AG08396 (cell line): ENCODE results near the gene SPAG5.

Experiments
- DNase-seq: peaks from one replicate; pipeline ENCODE4 v3.0.0; 2012; ENCODE audit warnings: low spot score, mixed read lengths

SPAG5 gene

GRCh38 chr17:28573966-28574480, 24.8 kb downstream of the SPAG5 start:
- DNase-seq: no peak

DNA sequence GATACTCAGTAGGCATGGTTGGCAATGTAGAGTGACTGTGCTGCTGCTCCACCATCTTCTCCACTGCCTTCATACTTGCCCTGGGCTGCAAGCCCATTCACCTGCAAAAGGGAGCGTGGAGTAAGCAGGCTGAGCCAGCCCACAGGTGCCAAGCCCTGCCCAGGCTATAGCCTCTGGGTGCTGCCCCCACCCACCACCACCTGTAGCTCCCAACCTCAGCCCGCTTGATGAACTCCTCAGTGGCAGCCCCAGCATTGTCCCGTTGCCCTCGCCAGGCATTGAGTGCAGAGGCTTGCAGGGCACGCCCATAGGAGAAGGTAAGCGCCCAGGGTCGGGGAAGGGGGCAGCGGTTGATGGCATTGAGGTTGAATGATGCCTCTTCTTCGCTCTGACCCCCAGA, 25.3 kb downstream of the SPAG5 start:
- DNase-seq: no peak

DNA sequence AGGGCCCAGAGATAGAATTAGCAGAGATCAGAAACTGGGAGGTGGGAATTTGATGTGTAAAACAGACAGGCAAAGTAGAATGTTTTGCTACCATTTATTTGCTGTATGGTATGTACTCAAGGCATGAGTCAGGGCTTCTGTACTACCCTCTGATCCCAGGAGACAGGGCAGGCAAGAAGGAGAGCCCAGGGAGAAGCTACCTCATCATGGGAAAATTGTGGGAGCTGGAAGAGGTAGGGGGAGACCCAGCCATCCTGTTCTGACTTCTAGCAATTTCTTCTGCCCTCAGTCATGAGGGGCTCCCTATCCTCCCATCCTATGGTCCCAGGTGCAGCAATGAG, 25.8 kb downstream of the SPAG5 start:
- no peak for DNase-seq

DNA sequence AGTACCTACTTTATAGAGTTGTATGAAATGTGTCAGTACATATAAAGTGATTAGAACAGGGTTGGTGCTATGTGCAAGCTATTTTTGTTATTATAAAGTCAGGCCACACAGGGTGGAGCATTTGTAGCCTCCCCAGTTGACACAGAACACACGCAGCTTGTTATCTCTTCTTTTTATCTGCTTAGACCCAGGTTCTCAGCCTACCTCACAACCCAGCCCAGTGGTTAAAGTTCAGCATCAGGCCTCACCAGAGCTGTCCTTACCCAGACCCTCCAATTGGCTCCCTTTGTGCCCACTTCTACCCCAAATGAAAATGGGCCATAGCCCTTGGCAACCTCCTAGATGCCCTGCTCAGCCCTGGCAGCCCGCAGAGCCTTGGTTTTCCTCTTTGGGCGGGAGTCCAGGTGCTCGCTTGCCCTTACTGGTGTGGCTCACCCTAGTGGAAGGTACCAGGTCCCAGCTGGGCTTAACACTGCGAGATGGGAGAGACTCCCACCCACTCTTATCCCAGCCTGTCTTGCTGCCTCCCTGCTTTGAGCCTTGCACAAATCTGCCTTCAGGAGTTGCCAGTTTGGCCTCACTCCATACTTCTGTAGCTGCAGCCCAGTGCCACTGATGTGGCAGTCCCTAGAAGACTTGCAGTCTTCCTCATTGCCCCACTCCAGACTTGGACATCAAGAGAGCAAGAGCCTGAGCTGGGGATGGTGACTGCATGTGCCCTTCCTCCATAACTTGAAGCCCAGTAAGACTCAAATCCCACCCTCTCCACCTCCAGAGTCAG, 26.4 kb downstream of the SPAG5 start:
- no peak for DNase-seq

DNA sequence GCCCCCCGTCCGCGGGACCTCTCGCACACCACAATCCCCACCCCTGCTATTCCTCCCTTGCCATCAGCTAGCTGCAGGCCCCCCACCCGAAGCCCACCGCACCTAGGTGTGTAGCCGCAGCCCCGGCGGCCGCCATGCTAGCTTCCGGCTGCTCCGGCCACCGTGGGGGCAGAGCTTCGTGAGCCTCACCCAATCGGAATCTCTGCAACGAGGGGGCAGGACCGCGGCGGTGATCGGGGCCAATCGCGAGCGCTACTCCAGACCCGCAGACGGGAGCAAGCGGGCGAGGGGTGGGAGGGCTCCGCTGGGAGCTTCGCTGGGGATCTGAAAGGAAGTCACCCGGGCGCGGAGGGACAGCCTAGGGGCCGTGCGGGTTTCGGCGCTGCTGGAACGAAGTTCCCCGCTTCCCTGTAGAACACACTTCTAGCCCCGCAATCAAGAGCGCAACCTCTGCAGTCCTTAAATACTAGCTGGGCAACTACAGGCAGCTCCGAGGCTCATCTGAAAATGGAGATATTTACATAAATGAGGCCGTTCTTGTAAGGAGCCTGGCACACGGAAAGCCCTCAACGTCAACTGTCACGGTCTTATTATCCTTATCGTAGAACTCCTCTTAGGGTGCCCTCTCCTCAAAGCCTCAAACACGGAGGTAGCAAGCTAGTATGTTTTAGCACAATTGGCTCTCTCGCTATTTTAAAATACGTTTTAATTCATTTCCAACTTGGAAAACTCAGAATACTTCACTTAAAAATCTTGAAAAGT, 27.3 kb downstream of the SPAG5 start, which contains the start of gene PIGS:
Gene PIGS (minus strand): TSS at position 164 of the 762 bp plus-strand sequence. CDS start 28 bp downstream, at position 136.
- DNase-seq: peak; percentile 97

GRCh38 chr17:28570716-28571360, 28.0 kb downstream of the SPAG5 start:
- peak; percentile 32 for DNase-seq

GRCh38 chr17:28569446-28569845, 29.4 kb downstream of the SPAG5 start:
- no peak for DNase-seq

DNA sequence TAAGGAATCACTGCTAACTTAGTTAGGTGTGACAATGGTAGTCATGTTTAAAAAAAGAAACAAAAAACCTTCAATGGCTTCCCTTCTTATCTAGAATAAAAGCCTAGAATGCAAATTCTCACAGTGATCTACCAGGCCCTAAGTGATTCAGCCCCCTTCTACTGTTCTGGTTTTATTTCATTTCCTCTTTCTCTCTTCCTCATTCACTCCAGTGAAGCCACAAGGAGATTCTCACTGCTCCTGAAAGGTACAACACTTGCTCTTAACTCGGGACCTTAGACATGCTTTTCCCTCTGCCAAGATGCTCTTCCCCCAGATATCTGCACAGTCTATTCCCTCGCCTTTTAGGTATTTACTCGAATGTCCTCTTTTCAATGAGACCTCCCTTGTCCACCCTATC, 31.2 kb downstream of the SPAG5 start:
- no peak for DNase-seq

GRCh38 chr17:28563475-28563874, 35.4 kb downstream of the SPAG5 start:
- peak; percentile 75 for DNase-seq

- no peak for DNase-seq
These were observed 43.8 kb downstream of the SPAG5 start for GRCh38 chr17:28555022-28555421.

- no peak for DNase-seq
These were observed 44.3 kb downstream of the SPAG5 start for GRCh38 chr17:28554565-28554964.

GRCh38 chr17:28553000-28553505, 45.8 kb downstream of the SPAG5 start:
- no peak for DNase-seq

DNA sequence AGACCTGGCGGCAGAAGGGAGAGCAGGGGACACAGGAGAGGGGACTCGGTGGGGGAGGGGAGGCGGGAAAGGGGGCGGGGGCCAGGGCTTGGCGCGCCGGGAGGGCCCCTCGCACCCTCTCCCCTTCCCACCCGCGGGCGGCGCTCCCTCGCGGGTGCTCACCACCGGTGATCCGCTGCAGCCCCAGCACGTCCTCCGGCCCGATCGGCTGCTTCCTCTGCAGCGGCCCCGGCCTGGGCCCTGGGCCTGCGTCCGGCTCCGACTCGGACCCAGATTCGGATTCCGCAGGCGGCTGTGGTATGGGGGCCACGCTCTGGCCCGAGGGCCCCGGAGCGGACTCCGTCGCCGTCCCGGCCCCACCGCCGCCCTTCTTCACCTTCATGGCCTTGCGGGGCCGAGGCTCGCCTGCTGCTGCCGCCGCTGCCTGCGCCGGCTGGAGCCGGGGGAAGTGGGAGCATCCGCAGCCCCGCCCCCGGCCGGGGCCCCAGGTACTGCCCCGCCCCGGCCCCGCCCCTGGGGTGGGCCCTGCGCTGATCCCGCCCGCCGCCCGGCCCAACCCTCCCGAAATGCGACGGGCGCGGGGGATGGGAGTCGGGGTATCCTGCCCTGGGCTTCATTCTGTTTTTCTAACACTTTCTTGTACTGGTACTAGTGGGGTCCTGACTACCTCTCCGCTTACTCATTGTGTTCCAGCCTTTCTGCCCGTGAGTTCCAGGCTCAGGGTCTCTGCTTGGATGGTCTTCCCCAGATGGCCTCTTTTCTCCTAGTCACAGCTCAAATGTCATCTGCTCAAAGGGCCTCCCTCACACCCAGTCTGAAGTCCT, 46.4 kb downstream of the SPAG5 start, which contains the start of gene UNC119:
Gene UNC119 (minus strand): TSS at position 449 of the 824 bp plus-strand sequence. CDS start 67 bp downstream, at position 382.
- DNase-seq: peak; percentile 95

- peak; percentile 60 for DNase-seq
These were observed 47.2 kb downstream of the SPAG5 start for GRCh38 chr17:28551421-28552175.

- DNase-seq: no peak
These were observed 48.0 kb downstream of the SPAG5 start for GRCh38 chr17:28550858-28551257.

DNA sequence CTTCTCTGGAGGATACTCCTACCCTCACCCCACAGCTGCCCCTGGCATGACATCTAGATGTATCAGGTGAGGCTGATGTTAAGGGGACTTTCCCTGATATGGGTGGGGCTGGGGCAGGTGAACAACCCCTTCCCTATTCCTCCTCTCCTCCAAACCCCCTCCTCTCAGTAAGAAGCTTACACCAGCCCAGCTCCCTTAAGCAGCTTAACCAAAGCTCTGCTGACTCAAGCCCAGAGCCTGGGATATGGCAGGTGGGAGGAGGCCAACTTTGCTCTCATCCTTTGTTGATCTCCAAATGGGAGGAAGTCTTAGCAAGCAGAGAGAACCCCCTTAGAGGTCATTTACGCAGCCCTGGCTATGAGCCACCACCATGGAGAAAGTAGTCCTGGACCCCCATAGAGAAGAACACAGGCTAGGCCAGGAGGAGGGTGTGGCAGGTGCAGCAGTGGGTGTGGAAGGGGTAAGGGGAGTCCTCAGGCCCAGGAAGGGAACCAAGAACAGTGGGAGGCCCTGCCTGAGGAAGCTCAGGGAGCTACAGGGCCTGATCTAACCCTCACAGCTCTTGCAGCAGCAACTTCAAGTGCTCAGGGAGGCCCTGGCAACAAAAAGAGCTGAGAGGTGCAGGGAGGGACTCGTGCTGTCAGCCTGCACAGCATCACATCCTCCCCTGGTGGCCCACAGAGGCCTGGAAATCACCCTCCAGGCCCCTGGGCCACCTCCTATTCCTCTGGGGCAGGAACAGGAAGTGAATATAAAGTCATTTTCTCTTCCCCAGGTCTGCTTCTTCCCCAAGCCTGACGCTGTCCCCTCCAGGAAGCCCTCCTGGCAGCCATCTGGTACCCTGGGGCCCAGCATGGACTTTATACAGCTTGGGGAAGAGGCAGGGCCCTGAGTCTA, 49.3 kb downstream of the SPAG5 start:
- no peak for DNase-seq

DNA sequence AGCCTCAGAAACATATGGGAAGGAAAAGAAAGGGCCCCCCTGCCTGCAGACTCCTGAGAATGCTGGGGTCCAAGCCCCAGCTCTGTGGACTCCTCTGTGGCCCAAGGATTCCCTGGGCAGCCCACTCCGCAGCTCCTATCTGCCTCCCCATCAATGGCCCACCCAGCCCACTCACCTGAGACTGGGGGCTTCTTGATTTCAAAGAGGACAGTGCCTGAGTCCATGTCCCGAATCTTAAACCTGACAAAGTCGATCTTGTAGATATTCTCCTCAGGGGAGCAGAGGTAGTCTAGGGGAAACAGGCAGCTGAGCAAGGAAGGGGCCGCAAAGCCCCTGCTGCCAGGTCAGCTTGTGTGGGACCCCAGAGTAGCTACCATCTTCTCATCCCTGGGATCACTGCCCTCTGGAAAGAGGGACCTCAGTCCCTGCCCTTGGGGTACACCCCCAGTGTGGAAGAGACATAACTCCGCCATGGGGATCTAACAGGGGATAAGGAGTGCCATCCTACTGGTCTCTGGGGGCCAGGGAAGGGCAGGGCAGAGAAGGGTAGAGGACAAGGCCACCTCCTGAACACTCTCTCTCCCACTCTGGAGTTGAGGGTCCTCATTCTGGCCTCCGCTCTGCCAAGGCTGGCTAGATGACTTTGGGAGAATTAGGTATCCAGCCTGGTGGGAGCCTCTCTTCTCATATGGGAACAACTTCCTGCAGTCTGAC, 50.3 kb downstream of the SPAG5 start:
- no peak for DNase-seq

GRCh38 chr17:28547623-28548416, 51.0 kb downstream of the SPAG5 start:
- peak; percentile 91 for DNase-seq
